Peyer's patch (tissue), 4 donors: ENCODE measurements around the gene FRMPD2.

ENCODE experiments used
- CTCF ChIP-seq, 6 experiments: fragments of 450-650 bp in 4 of 6; fragments of 200-600 bp in 2 of 6; sonication (generic) in 1 of 6; IDR thresholded peaks; one replicate each; pipeline ENCODE4 v1.5.1; 2017 to 2019; ENCODE audit warnings: antibody characterized with exemption in 6 of 6, mild to moderate bottlenecking in 3 of 6, moderate library complexity in 1 of 6
- POLR2A ChIP-seq, 2 donors: fragments of 450-650 bp; IDR thresholded peaks; one replicate each; pipeline ENCODE4 v1.5.1; 2017; ENCODE audit warnings: antibody characterized with exemption in 2 of 2, mild to moderate bottlenecking in 2 of 2, moderate library complexity in 2 of 2

- no peak for TF ChIP-seq CTCF (IDR thresholded peaks at IDR 0.05)
- no peak for TF ChIP-seq POLR2A (IDR thresholded peaks at IDR 0.05)
These were observed 42.7 kb downstream of the FRMPD2 start for GRCh38 chr10:48231699-48232315.
